Neuronal stem cell (in vitro differentiated cells): ENCODE results near the gene ZNF366.

ENCODE experiments used
- DNase-seq: peaks from one replicate; pipeline ENCODE4 v3.0.0-alpha.2; 2013; ENCODE audit warnings: low spot score
- H2AFZ ChIP-seq: one replicate; pipeline ENCODE4 v1.6.1; 2013; ENCODE audit warnings: mild to moderate bottlenecking, low read length, inconsistent platforms
- H2AK5ac ChIP-seq: 2 replicates; pipeline ENCODE4 v1.6.1; 2013; ENCODE audit warnings: low read depth, mild to moderate bottlenecking, inconsistent platforms, low read length, moderate library complexity, mixed read lengths
- H2BK120ac ChIP-seq: 2 replicates; pipeline ENCODE4 v1.6.1; 2013; ENCODE audit warnings: low read depth, mild to moderate bottlenecking, inconsistent platforms, low read length, moderate library complexity, mixed read lengths
- H2BK12ac ChIP-seq: one replicate; pipeline ENCODE4 v1.6.1; 2013; ENCODE audit warnings: low read length, inconsistent platforms
- H2BK15ac ChIP-seq: 2 replicates; pipeline ENCODE4 v1.6.1; 2013; ENCODE audit warnings: mild to moderate bottlenecking, low read length, inconsistent platforms, mixed read lengths
- H2BK5ac ChIP-seq: one replicate; pipeline ENCODE4 v1.6.1; 2013; ENCODE audit warnings: inconsistent platforms, mild to moderate bottlenecking, low read length, moderate library complexity
- H3K14ac ChIP-seq: one replicate; pipeline ENCODE4 v1.6.1; 2013; ENCODE audit warnings: low read length, inconsistent platforms
- H3K18ac ChIP-seq: 2 replicates; pipeline ENCODE4 v1.6.1; 2013; ENCODE audit warnings: low read length, inconsistent platforms
- H3K23ac ChIP-seq: 2 replicates; pipeline ENCODE4 v1.6.1; 2013; ENCODE audit warnings: low read depth, mild to moderate bottlenecking, mixed read lengths, low read length, inconsistent platforms; ENCODE audit not compliant: poor library complexity
- H3K27ac ChIP-seq: replicated peaks from 3 replicates; pipeline ENCODE4 v1.5.1; 2013; ENCODE audit warnings: low read length, inconsistent platforms
- H3K27me3 ChIP-seq, 3 experiments: 2 replicates each; pipeline ENCODE4 v1.6.1; 2013; ENCODE audit warnings: low read length in 3 of 3, mild to moderate bottlenecking in 2 of 3, inconsistent platforms in 1 of 3, low read depth in 1 of 3, mixed read lengths in 1 of 3, moderate library complexity in 1 of 3; ENCODE audit not compliant: control insufficient read depth in 3 of 3, insufficient read depth in 3 of 3
- H3K36me3 ChIP-seq, 2 donors: replicated peaks in 1 of 2; 2 replicates each; pipeline ENCODE4 v1.6.1; 2013; ENCODE audit warnings: low read length in 2 of 2; ENCODE audit not compliant: control insufficient read depth in 2 of 2, insufficient read depth in 2 of 2
- H3K4ac ChIP-seq: 2 replicates; pipeline ENCODE4 v1.6.1; 2013; ENCODE audit warnings: inconsistent platforms, mild to moderate bottlenecking, low read length, moderate library complexity
- H3K4me1 ChIP-seq, 2 donors: 1 replicate in 1 of 2; 2 replicates in 1 of 2; pipeline ENCODE4 v1.6.1; 2013; ENCODE audit warnings: low read length in 2 of 2, low read depth in 1 of 2; ENCODE audit not compliant: control insufficient read depth in 2 of 2, insufficient read depth in 1 of 2
- H3K4me2 ChIP-seq: one replicate; pipeline ENCODE4 v1.6.1; 2013; ENCODE audit warnings: mild to moderate bottlenecking, low read length, inconsistent platforms; ENCODE audit not compliant: insufficient read depth, poor library complexity, severe bottlenecking
- H3K4me3 ChIP-seq, 2 donors: 2 replicates each; pipeline ENCODE4 v1.5.1; 2013; ENCODE audit warnings: low read length in 2 of 2, mild to moderate bottlenecking in 2 of 2, inconsistent platforms in 1 of 2, moderate library complexity in 1 of 2
- H3K79me1 ChIP-seq: one replicate; pipeline ENCODE4 v1.6.1; 2013; ENCODE audit warnings: low read depth, mild to moderate bottlenecking, inconsistent platforms, low read length, moderate library complexity
- H3K9ac ChIP-seq: one replicate; pipeline ENCODE4 v1.6.1; 2013; ENCODE audit warnings: mild to moderate bottlenecking, low read depth, low read length, inconsistent platforms; ENCODE audit not compliant: poor library complexity
- H3K9me3 ChIP-seq, 2 donors: replicated peaks in 1 of 2; 2 replicates each; pipeline versions ENCODE3 to v1.6.1; 2013; ENCODE audit warnings: low read length in 2 of 2, mild to moderate bottlenecking in 2 of 2, inconsistent platforms in 1 of 2, low read depth in 1 of 2, mixed read lengths in 1 of 2, moderate library complexity in 1 of 2; ENCODE audit not compliant: control insufficient read depth in 2 of 2, insufficient read depth in 1 of 2
- H4K8ac ChIP-seq: one replicate; pipeline ENCODE4 v1.6.1; 2013; ENCODE audit warnings: low read depth, mild to moderate bottlenecking, inconsistent platforms, low read length, moderate library complexity
- H4K91ac ChIP-seq: one replicate; pipeline ENCODE4 v1.6.1; 2013; ENCODE audit warnings: low read length, low read depth, mild to moderate bottlenecking, inconsistent platforms; ENCODE audit not compliant: poor library complexity
- WGBS, 2 donors: extraction: QIAGEN DNeasy Blood & Tissue Kit; methylation state at CpG; one replicate each; pipeline ENCODE4 v1.1.7; 2013; ENCODE audit warnings: missing lambda C conversion rate in 2 of 2, mixed read lengths in 1 of 2; ENCODE audit not compliant: insufficient read length in 2 of 2, insufficient replicate concordance in 1 of 2; ENCODE audit errors: extremely low coverage in 2 of 2; 5-methylcytosine and 5-hydroxymethylcytosine counted together

The ZNF366 gene

DNA sequence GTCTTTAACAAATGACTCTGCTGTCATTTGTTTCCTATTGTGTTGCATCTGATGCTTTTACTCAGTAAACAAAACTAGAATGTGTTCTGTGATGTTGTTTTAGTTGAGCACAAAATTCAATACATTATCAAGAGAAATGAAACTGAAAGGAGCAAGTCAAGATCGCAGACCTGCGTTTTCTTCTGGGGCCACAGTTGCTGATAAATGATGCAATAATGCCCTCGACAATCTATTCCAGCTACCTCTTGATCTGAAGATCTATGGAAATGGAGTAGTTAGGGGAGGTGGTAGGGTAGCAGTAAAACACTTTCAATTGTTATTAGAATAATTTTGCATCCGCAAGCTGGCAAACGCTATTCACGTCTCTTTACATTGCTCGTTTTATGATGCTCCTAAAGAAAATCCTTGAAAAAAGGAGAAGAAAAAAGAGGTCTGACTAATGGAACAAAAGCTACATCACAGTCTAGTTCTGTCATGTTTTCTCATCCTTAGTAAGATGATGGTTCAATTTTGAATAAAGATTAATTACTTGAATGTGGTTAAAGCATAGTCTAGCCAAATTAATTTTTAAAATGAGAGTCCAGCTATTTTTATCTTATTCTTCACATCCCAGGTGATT lies 1.6 kb downstream of the ZNF366 start:
- H4K8ac ChIP-seq = no peak overlapping the region
- no peaks in the 10 kb centered on the region for H3K36me3 ChIP-seq
- no peak overlapping the region for H2BK5ac ChIP-seq
- no peak overlapping the region for H2BK15ac ChIP-seq
- no peak overlapping the region for H3K14ac ChIP-seq
- no peak overlapping the region for H3K18ac ChIP-seq
- no peak overlapping the region for H2BK120ac ChIP-seq
- H2AK5ac ChIP-seq = no peak overlapping the region
- H3K23ac ChIP-seq = no peak overlapping the region
- no peak overlapping the region for H3K4ac ChIP-seq
- H4K91ac ChIP-seq = no peak overlapping the region
- no peak overlapping the region for H2AFZ ChIP-seq
- no CpG with 5 or more reads among the region's 7 CpGs for WGBS, 2 donors
- H3K4me3 ChIP-seq = no peak overlapping the region
- H3K4me1 ChIP-seq = peaks cover 2 to 3% of the 10 kb centered on the region in 2 donors
- no peaks in the 10 kb centered on the region for H3K27me3 ChIP-seq
- H3K79me1 ChIP-seq = no peaks in the 10 kb centered on the region
- H3K9ac ChIP-seq = no peak overlapping the region
- H3K4me2 ChIP-seq = no peak overlapping the region
- no peak overlapping the region for H2BK12ac ChIP-seq
- no peak overlapping the region for H3K27ac ChIP-seq
- H3K9me3 ChIP-seq = no peaks in the 10 kb centered on the region
- no peak for DNase-seq

DNA sequence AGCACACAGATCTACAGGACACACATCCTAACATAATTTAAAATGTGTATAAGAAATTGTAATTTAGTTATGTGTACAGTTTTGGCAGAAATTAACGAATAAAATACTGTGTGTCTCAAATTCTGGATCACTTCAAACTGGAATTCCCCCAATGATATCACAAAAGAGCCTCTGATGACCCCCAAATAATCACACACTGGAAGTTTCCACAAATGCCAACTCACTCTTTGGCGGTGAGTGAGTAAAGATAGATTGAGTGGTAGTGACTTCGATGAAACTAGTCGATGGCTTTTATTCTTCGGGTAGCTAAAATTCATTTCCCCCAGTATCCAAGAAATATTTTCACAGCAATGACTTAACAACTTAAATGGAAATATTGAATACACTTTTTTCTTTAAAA lies 2.2 kb downstream of the ZNF366 start:
- Histone ChIP-seq H3K9me3 (no peaks in the 10 kb centered on the region), H4K8ac (no peak overlapping the region), H3K4ac (no peak overlapping the region), H2AK5ac (no peak overlapping the region), H2BK12ac (no peak overlapping the region), H3K27ac (no peak overlapping the region), H4K91ac (no peak overlapping the region), H3K27me3 (no peaks in the 10 kb centered on the region), H3K4me2 (no peak overlapping the region), H3K4me1 (peaks cover 2 to 3% of the 10 kb centered on the region in 2 donors), H3K14ac (no peak overlapping the region), H3K79me1 (no peaks in the 10 kb centered on the region), H2BK120ac (no peak overlapping the region), H2AFZ (no peak overlapping the region), H3K4me3 (no peak overlapping the region), H2BK15ac (no peak overlapping the region), H2BK5ac (no peak overlapping the region), H3K9ac (no peak overlapping the region), H3K36me3 (no peaks in the 10 kb centered on the region), H3K18ac (no peak overlapping the region), H3K23ac (no peak overlapping the region)
- WGBS, 2 donors = no CpG with 5 or more reads among the region's 5 CpGs
- DNase-seq = no peak

DNA sequence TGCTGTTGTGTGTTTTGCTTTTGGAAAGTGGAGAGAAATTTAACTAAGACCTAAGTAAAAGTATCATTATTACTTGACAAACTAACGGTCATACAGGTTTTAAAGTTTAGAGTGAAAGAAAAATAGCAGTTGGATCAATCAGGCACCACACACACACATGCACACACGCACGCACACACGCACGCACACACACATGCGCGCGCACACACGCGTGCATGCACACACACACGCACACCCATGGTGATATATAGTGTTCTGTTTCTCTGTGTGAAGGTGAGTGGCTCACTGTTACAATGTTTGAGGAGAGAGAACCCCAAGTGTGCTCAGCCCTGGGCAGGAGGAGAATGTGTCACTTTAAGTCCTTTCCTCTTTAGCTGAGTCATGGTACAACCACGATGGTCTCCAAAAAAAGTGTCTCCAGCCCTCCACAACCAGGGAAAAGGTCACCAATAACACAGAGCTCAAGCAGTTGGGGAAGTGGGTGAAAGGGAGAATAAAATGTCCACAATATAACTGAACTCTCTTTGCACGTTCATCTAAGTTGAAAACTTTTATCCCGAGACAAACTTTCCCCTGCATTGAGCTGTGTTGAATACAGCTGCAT lies 3.2 kb downstream of the ZNF366 start:
- no peaks in the 10 kb centered on the region for H3K79me1 ChIP-seq
- H3K4me1 ChIP-seq = peaks cover 2 to 5% of the 10 kb centered on the region in 2 donors
- H3K4ac ChIP-seq = no peak overlapping the region
- no peaks in the 10 kb centered on the region for H3K36me3 ChIP-seq
- no peak overlapping the region for H2BK12ac ChIP-seq
- no peak overlapping the region for H3K4me2 ChIP-seq
- peak overlapping the region; percentile 41 for H2AFZ ChIP-seq
- WGBS, 2 donors = no CpG with 5 or more reads among the region's 14 CpGs
- no peaks in the 10 kb centered on the region for H3K27me3 ChIP-seq
- H2AK5ac ChIP-seq = no peak overlapping the region
- H2BK120ac ChIP-seq = no peak overlapping the region
- no peak overlapping the region for H3K23ac ChIP-seq
- no peak overlapping the region for H2BK5ac ChIP-seq
- no peak overlapping the region for H3K18ac ChIP-seq
- no peak for DNase-seq
- no peak overlapping the region for H4K8ac ChIP-seq
- H3K27ac ChIP-seq = no peak overlapping the region
- H3K9me3 ChIP-seq = no peaks in the 10 kb centered on the region
- H3K4me3 ChIP-seq = no peak overlapping the region
- no peak overlapping the region for H3K9ac ChIP-seq
- no peak overlapping the region for H4K91ac ChIP-seq
- no peak overlapping the region for H3K14ac ChIP-seq
- H2BK15ac ChIP-seq = no peak overlapping the region

DNA sequence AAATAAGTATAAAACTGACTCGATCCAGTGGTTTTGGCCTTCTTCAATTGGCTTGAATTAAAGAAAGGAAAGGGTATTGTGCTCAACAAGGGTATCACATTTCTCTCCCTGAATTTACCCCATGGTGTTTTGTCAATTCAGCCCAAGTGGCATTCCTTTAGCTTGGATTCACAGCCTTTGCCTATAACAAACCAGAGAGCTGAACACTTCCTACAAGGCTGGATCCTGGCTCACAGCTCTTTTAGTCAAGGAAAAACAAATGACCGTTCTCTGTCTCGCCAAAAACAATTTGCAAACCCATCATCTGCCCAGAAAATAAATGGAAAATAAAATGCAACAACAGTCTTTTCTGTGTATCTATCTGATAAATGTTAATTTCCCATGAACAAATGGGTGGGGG lies 5.7 kb downstream of the ZNF366 start:
- peak overlapping the region; percentile 18 for H2AFZ ChIP-seq
- H3K23ac ChIP-seq = no peak overlapping the region
- peaks cover 4 to 5% of the 10 kb centered on the region in 2 donors for H3K4me1 ChIP-seq
- no peak overlapping the region for H2BK15ac ChIP-seq
- no peaks in the 10 kb centered on the region for H3K36me3 ChIP-seq
- no peak overlapping the region for H4K91ac ChIP-seq
- no peak overlapping the region for H3K9ac ChIP-seq
- H3K18ac ChIP-seq = no peak overlapping the region
- no peaks in the 10 kb centered on the region for H3K79me1 ChIP-seq
- H3K4ac ChIP-seq = no peak overlapping the region
- no peaks in the 10 kb centered on the region for H3K27me3 ChIP-seq
- DNase-seq = peak; percentile 20
- H2BK120ac ChIP-seq = no peak overlapping the region
- H3K4me3 ChIP-seq = no peak overlapping the region
- no peak overlapping the region for H2AK5ac ChIP-seq
- H3K14ac ChIP-seq = no peak overlapping the region
- no peak overlapping the region for H2BK5ac ChIP-seq
- no peak overlapping the region for H3K4me2 ChIP-seq
- WGBS, 2 donors = no CpG with 5 or more reads among the region's 3 CpGs
- no peak overlapping the region for H3K27ac ChIP-seq
- no peak overlapping the region for H2BK12ac ChIP-seq
- H4K8ac ChIP-seq = no peak overlapping the region
- no peaks in the 10 kb centered on the region for H3K9me3 ChIP-seq
